Vagina (tissue), 2 donors: ENCODE results near the gene RALA.

Source experiments
- POLR2A ChIP-seq, 2 donors: fragments of 450-650 bp; IDR thresholded peaks; one replicate each; pipeline ENCODE4 v1.6.1; 2017; ENCODE audit warnings: antibody characterized with exemption in 2 of 2, mild to moderate bottlenecking in 2 of 2, moderate library complexity in 2 of 2
- POLR2AphosphoS5 ChIP-seq, 2 donors: sonication (generic); formaldehyde crosslinking; IDR thresholded peaks; one replicate each; pipeline ENCODE4 v1.9.0; 2017; ENCODE audit warnings: antibody characterized with exemption in 2 of 2, mild to moderate bottlenecking in 2 of 2, low read depth in 1 of 2; ENCODE audit not compliant: insufficient read depth in 1 of 2
- TF ChIP-seq, protein P1 (sequence below), 3 experiments: fragments of 450-650 bp in 2 of 3; fragments of 200-600 bp in 1 of 3; sonication (generic) in 1 of 3; IDR thresholded peaks; one replicate each; pipeline ENCODE4 v1.5.1; 2017 to 2019; ENCODE audit warnings: antibody characterized with exemption in 3 of 3, mild to moderate bottlenecking in 2 of 3, moderate library complexity in 2 of 3

DNA sequence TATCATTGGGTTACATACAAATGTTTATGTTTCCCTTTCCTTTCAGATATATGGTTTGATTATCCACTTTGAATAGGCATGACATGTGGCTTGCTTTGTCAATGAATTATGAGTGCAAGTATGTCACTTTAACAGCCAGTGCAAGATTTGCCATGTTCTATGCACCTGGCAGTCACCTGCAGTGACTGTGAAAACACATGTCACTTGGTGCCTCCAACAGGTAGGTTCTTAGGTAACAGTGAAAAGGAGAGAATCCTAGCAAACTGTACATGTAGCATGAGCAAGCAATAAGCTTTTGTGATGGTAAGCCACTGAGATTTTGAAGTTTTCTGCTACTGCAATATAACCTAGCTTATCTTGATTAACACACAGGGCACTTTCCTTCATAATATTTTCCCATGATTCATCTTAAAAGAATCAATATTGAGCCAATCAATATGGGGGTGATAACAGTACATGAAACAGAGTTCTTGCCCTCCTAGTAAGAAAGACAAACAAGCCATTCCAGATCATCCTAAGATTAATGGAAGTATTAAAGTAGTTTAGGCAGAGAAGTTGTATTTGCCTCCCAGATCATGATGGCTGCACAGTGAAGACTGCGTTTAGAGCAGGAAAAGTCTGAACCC, 7.9 kb upstream of the RALA start:
- TF ChIP-seq, protein P1, sequence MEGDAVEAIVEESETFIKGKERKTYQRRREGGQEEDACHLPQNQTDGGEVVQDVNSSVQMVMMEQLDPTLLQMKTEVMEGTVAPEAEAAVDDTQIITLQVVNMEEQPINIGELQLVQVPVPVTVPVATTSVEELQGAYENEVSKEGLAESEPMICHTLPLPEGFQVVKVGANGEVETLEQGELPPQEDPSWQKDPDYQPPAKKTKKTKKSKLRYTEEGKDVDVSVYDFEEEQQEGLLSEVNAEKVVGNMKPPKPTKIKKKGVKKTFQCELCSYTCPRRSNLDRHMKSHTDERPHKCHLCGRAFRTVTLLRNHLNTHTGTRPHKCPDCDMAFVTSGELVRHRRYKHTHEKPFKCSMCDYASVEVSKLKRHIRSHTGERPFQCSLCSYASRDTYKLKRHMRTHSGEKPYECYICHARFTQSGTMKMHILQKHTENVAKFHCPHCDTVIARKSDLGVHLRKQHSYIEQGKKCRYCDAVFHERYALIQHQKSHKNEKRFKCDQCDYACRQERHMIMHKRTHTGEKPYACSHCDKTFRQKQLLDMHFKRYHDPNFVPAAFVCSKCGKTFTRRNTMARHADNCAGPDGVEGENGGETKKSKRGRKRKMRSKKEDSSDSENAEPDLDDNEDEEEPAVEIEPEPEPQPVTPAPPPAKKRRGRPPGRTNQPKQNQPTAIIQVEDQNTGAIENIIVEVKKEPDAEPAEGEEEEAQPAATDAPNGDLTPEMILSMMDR (IDR thresholded peaks at IDR 0.05), result no peak
- TF ChIP-seq POLR2A (IDR thresholded peaks at IDR 0.05) (no peak), POLR2AphosphoS5 (IDR thresholded peaks at IDR 0.05; ENCODE audit: insufficient read depth in 1 of 2, low read depth in 1 of 2) (no peak)
